CD4-positive, alpha-beta memory T cell (primary cell): ENCODE data around the gene KCNH1. TPM values are rescaled to one million over a fixed set of nuclear protein-coding genes. Genes with fewer than 3 reads are reported as not detected.

Source experiments
- CTCF ChIA-PET: fragments of 350-600 bp; sonication (Branson Sonifier 250); formaldehyde crosslinking; loops from one replicate; lab custom pipeline; 2021; ENCODE audit warnings: inconsistent platforms; ENCODE audit not compliant: partially characterized antibody; lab: Charles Lee
- POLR2A ChIA-PET: fragments of 350-600 bp; sonication (Branson Sonifier 250); formaldehyde crosslinking; loops from one replicate; lab custom pipeline; 2021; ENCODE audit not compliant: partially characterized antibody; lab: Charles Lee
- DNase-seq, 5 donors: peaks; one replicate each; pipeline versions ENCODE4 v3.0.0 to v3.0.0-alpha.2; 2020 to 2022; ENCODE audit warnings: mixed read lengths in 1 of 5
- H3K27ac ChIP-seq: one replicate; pipeline ENCODE4 v1.7.0; 2013; ENCODE audit warnings: low read depth, low read length
- H3K27me3 ChIP-seq: 2 replicates; pipeline ENCODE4 v1.7.0; 2013; ENCODE audit warnings: mild to moderate bottlenecking, low read length, moderate library complexity; ENCODE audit not compliant: insufficient read depth
- H3K36me3 ChIP-seq: 2 replicates; pipeline ENCODE4 v1.7.0; 2013; ENCODE audit warnings: mild to moderate bottlenecking, low read length, moderate library complexity; ENCODE audit not compliant: insufficient read depth
- H3K4me1 ChIP-seq: 2 replicates; pipeline ENCODE4 v1.7.0; 2013; ENCODE audit warnings: mild to moderate bottlenecking, low read length, moderate library complexity; ENCODE audit not compliant: insufficient read depth
- H3K4me3 ChIP-seq, 2 donors: one replicate each; pipeline ENCODE4 v1.7.0; 2013; ENCODE audit warnings: low read length in 2 of 2, mild to moderate bottlenecking in 1 of 2
- H3K9me3 ChIP-seq, 2 donors: one replicate each; pipeline ENCODE4 v1.7.0; 2013; ENCODE audit warnings: low read length in 2 of 2, control low read depth in 1 of 2; ENCODE audit not compliant: control insufficient read depth in 1 of 2
- H3K27ac Mint-ChIP-seq, 7 donors: one replicate each; pipeline ENCODE4 v1.8.0; 2020 to 2021; ENCODE audit warnings: mixed read lengths in 7 of 7, mild to moderate bottlenecking in 6 of 7, inconsistent platforms in 3 of 7, moderate library complexity in 3 of 7
- H3K27me3 Mint-ChIP-seq, 2 donors: one replicate each; pipeline ENCODE4 v1.8.0; 2020 to 2021; ENCODE audit warnings: mixed read lengths in 2 of 2
- H3K36me3 Mint-ChIP-seq, 2 donors: one replicate each; pipeline ENCODE4 v1.8.0; 2020 to 2021; ENCODE audit warnings: mixed read lengths in 2 of 2, inconsistent platforms in 1 of 2, mild to moderate bottlenecking in 1 of 2
- H3K4me1 Mint-ChIP-seq, 4 donors: one replicate each; pipeline ENCODE4 v1.8.0; 2020 to 2021; ENCODE audit warnings: mixed read lengths in 4 of 4, mild to moderate bottlenecking in 1 of 4
- H3K4me3 Mint-ChIP-seq, 8 donors: one replicate each; pipeline ENCODE4 v1.8.0; 2020 to 2021; ENCODE audit warnings: mixed read lengths in 8 of 8, mild to moderate bottlenecking in 7 of 8, moderate library complexity in 6 of 8, inconsistent platforms in 3 of 8
- H3K9me3 Mint-ChIP-seq, 8 donors: one replicate each; pipeline ENCODE4 v1.8.0; 2020 to 2021; ENCODE audit warnings: mixed read lengths in 8 of 8, mild to moderate bottlenecking in 5 of 8, inconsistent platforms in 3 of 8, moderate library complexity in 1 of 8
- intact Hi-C: fragments of 100-400 bp; cut with micrococcal nuclease; formaldehyde crosslinking; loops from one replicate; pipeline ENCODE4 v1.15.1; 2023
- polyA plus RNA-seq, 2 donors: library from polyadenylated mRNA; unstranded; fragments of 300-500 nt; fragmentation: Illumina TruSeq; gene quantifications; one replicate each; pipeline ENCODE4 v1.2.3, GENCODE V29; 2021
- total RNA-seq, 2 experiments: library from RNA; stranded (reverse); gene quantifications; one replicate each; pipeline ENCODE4 v1.2.3, GENCODE V29; 2021

Gene KCNH1
- total and polyA plus RNA-seq, 4 experiments from 2014 or later = not detected

GRCh38 chr1:210826686-210827085 lies 307.3 kb downstream of the KCNH1 start:
- ChIA-PET CTCF (no interaction called here), POLR2A (no interaction called here)
- H3K27me3 Mint-ChIP-seq = peaks cover 18 to 21% of the 10 kb centered on the region in 2 donors

GRCh38 chr1:210822932-210823331 lies 311.0 kb downstream of the KCNH1 start:
- Histone ChIP-seq H3K4me1 (no peaks in the 10 kb centered on the region), H3K9me3 (no peaks in the 10 kb centered on the region), H3K27ac (no peak overlapping the region), H3K4me3 (no peak overlapping the region), H3K36me3 (no peaks in the 10 kb centered on the region), H3K27me3 (no peaks in the 10 kb centered on the region)
- no peak for DNase-seq
- peaks cover 15% of the 10 kb centered on the region in 2 donors for H3K27me3 Mint-ChIP-seq
- CTCF ChIA-PET = no interaction called here
- no peaks in the 10 kb centered on the region for H3K4me1 Mint-ChIP-seq
- H3K36me3 Mint-ChIP-seq = no peaks in the 10 kb centered on the region
- intact Hi-C loops = no loop called here
- POLR2A ChIA-PET = no interaction called here
- H3K9me3 Mint-ChIP-seq = peaks cover 0 to 1% (median 0%) of the 10 kb centered on the region in 8 donors
- H3K4me3 Mint-ChIP-seq = no peak overlapping the region
- H3K27ac Mint-ChIP-seq = no peak overlapping the region

More at GRCh38 chr1:210826686-210827085, 307.3 kb downstream of the KCNH1 start:
- Histone ChIP-seq H3K27ac (no peak overlapping the region), H3K9me3 (no peaks in the 10 kb centered on the region), H3K4me3 (no peak overlapping the region), H3K27me3 (no peaks in the 10 kb centered on the region), H3K36me3 (no peaks in the 10 kb centered on the region), H3K4me1 (no peaks in the 10 kb centered on the region)
- no peaks in the 10 kb centered on the region for H3K4me1 Mint-ChIP-seq
- intact Hi-C loops = no loop called here
- H3K9me3 Mint-ChIP-seq = no peaks in the 10 kb centered on the region
- H3K36me3 Mint-ChIP-seq = no peaks in the 10 kb centered on the region
- no peak overlapping the region for H3K27ac Mint-ChIP-seq
- DNase-seq = no peak
- H3K4me3 Mint-ChIP-seq = no peak overlapping the region

GRCh38 chr1:210822241-210822640 lies 311.7 kb downstream of the KCNH1 start:
- no peaks in the 10 kb centered on the region for H3K36me3 ChIP-seq
- no peak for DNase-seq
- H3K4me3 ChIP-seq = no peak overlapping the region
- no peaks in the 10 kb centered on the region for H3K27me3 ChIP-seq
- peaks cover 15% of the 10 kb centered on the region in 2 donors for H3K27me3 Mint-ChIP-seq
- H3K36me3 Mint-ChIP-seq = no peaks in the 10 kb centered on the region
- H3K9me3 ChIP-seq = no peaks in the 10 kb centered on the region
- no peak overlapping the region for H3K27ac ChIP-seq
- ChIA-PET POLR2A (no interaction called here), CTCF (no interaction called here)
- intact Hi-C loops = no loop called here
- no peaks in the 10 kb centered on the region for H3K4me1 Mint-ChIP-seq
- H3K4me1 ChIP-seq = no peaks in the 10 kb centered on the region
- H3K4me3 Mint-ChIP-seq = no peak overlapping the region
- H3K9me3 Mint-ChIP-seq = peaks cover 0 to 1% (median 0%) of the 10 kb centered on the region in 8 donors
- H3K27ac Mint-ChIP-seq = no peak overlapping the region

- Mint-ChIP-seq H3K9me3 (peaks cover 0 to 1% (median 0%) of the 10 kb centered on the region in 8 donors), H3K27ac (no peak overlapping the region), H3K4me3 (no peak overlapping the region), H3K27me3 (peaks cover 15% of the 10 kb centered on the region in 2 donors), H3K36me3 (no peaks in the 10 kb centered on the region), H3K4me1 (no peaks in the 10 kb centered on the region)
- H3K27me3 ChIP-seq = no peaks in the 10 kb centered on the region
- intact Hi-C loops = no loop called here
- H3K4me1 ChIP-seq = no peaks in the 10 kb centered on the region
- no peak overlapping the region for H3K27ac ChIP-seq
- H3K9me3 ChIP-seq = no peaks in the 10 kb centered on the region
- no peaks in the 10 kb centered on the region for H3K36me3 ChIP-seq
- H3K4me3 ChIP-seq = no peak overlapping the region
- no peak for DNase-seq
- ChIA-PET POLR2A (no interaction called here), CTCF (no interaction called here)
Observed at GRCh38 chr1:210821615-210822014, 312.3 kb downstream of the KCNH1 start.

- no peak for DNase-seq
- H3K27me3 ChIP-seq = no peaks in the 10 kb centered on the region
- no peaks in the 10 kb centered on the region for H3K4me1 ChIP-seq
- no peaks in the 10 kb centered on the region for H3K9me3 ChIP-seq
- intact Hi-C loops = no loop called here
- H3K9me3 Mint-ChIP-seq = peaks cover 0 to 1% (median 0%) of the 10 kb centered on the region in 8 donors
- no peaks in the 10 kb centered on the region for H3K36me3 Mint-ChIP-seq
- no peak overlapping the region for H3K27ac Mint-ChIP-seq
- no peak overlapping the region for H3K27ac ChIP-seq
- no peak overlapping the region for H3K4me3 ChIP-seq
- ChIA-PET CTCF (no interaction called here), POLR2A (no interaction called here)
- H3K27me3 Mint-ChIP-seq = peaks cover 11 to 13% of the 10 kb centered on the region in 2 donors
- no peak overlapping the region for H3K4me3 Mint-ChIP-seq
- no peaks in the 10 kb centered on the region for H3K4me1 Mint-ChIP-seq
- H3K36me3 ChIP-seq = no peaks in the 10 kb centered on the region
Observed at GRCh38 chr1:210819266-210819665, 314.7 kb downstream of the KCNH1 start.

GRCh38 chr1:210817385-210818275 lies 316.3 kb downstream of the KCNH1 start:
- Histone ChIP-seq H3K4me3 (no peak overlapping the region), H3K4me1 (no peaks in the 10 kb centered on the region), H3K27me3 (no peaks in the 10 kb centered on the region), H3K9me3 (no peaks in the 10 kb centered on the region), H3K27ac (no peak overlapping the region), H3K36me3 (no peaks in the 10 kb centered on the region)
- DNase-seq = no peak
- Mint-ChIP-seq H3K9me3 (peaks cover 0 to 1% (median 0%) of the 10 kb centered on the region in 8 donors), H3K4me1 (no peaks in the 10 kb centered on the region), H3K27me3 (peaks cover 9 to 10% of the 10 kb centered on the region in 2 donors), H3K36me3 (no peaks in the 10 kb centered on the region), H3K4me3 (no peak overlapping the region), H3K27ac (no peak overlapping the region)
- intact Hi-C loops = no loop called here
- CTCF ChIA-PET = interaction anchor here (1.0 kb wide), 1 partner anchor 8 kb away, joined by 4 read pairs; no protein-coding TSS in a partner anchor
- POLR2A ChIA-PET = no interaction called here

GRCh38 chr1:210815641-210816550 lies 318.1 kb downstream of the KCNH1 start:
- CTCF ChIA-PET = no interaction called here
- peaks cover 4 to 6% of the 10 kb centered on the region in 2 donors for H3K27me3 Mint-ChIP-seq
- Histone ChIP-seq H3K27me3 (no peaks in the 10 kb centered on the region), H3K4me1 (no peaks in the 10 kb centered on the region), H3K9me3 (no peaks in the 10 kb centered on the region), H3K36me3 (no peaks in the 10 kb centered on the region), H3K27ac (no peak overlapping the region), H3K4me3 (no peak overlapping the region)
- no peak overlapping the region for H3K4me3 Mint-ChIP-seq
- H3K27ac Mint-ChIP-seq = no peak overlapping the region
- no peaks in the 10 kb centered on the region for H3K4me1 Mint-ChIP-seq
- H3K36me3 Mint-ChIP-seq = no peaks in the 10 kb centered on the region
- POLR2A ChIA-PET = no interaction called here
- DNase-seq = no peak
- H3K9me3 Mint-ChIP-seq = no peaks in the 10 kb centered on the region
- intact Hi-C loops = no loop called here
